Measurements from ENCODE around the gene CACNA2D3.

Gene CACNA2D3

DNA sequence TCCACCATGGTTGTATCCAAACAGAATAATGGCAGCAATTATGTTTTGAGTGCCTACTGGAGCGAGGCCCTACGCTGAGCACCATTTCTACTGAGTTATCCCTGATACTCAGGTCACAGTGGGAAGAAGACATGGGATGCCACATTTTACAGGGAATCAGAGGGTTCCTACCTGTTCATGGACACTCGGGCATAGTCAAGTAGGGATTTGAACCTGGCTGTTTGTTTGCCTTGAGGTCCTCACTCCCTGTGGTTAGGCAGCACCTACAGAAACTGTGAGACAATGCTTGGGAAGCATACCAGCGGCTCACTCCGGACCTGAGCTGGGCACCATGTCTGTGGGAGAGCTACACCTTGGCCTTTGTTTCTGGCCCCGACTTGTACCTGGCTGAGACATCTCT, 415.2 kb downstream of the CACNA2D3 start:
- DNase-seq, result no peak

DNA sequence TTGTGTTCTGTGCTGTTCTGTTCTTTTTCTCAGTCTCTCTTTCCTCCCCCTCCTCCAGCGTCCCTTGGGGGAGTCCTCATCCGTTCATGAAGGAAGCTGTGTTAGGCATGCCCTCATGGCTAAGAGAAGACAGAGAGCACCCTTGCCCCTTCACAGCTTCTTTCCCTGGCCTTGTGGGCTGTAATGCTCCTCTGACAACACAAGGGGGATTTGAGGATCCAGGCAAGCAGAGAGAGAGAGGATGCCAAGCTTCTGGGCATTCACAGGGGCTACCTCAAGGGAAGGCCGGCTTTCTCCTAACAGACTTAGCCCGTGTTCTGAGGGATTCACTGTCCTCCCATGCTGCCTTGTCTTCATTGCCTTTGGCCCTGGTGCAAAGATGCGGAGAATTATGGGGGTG, 416.0 kb downstream of the CACNA2D3 start:
- DNase-seq, result no peak

DNA sequence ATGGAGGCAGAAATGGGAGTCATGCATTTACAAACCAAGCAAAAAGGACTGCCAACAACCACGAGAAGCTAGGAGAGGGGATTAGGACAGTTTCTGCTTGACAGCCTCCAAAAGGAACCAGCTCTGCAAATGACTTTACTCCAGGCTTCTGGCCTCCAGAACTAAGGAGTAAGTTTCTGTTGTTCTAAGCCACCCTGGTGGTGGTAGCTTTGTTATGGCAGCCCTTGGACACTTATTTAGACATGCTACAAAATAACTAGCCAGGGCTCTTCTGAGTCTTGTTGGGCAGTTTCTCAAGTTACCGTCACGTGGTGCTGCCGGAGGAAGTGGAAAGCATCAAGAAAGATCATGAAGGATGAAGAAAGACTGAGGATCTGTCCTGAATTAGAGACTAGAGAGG, 419.0 kb downstream of the CACNA2D3 start:
- DNase-seq, result no peak

DNA sequence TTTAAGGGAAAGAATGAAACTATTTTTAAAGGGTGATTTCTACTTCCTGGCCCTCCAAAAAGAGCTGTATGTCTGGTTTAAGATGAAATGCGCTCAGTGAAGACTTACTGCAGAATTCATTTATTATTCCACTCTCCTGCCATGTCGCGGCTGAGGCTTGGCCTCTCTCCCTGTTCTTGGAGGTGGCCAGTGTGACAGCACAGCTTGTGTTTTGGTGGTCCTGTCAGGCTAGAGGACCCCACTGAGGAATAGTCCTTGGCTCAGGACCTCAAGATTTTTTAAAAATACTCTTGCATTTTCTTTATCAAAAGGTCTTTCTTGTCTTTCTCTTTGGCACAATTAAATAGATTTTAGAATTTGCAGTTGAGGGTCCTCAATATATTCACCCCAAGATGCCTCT, 421.1 kb downstream of the CACNA2D3 start:
- no peak for DNase-seq

DNA sequence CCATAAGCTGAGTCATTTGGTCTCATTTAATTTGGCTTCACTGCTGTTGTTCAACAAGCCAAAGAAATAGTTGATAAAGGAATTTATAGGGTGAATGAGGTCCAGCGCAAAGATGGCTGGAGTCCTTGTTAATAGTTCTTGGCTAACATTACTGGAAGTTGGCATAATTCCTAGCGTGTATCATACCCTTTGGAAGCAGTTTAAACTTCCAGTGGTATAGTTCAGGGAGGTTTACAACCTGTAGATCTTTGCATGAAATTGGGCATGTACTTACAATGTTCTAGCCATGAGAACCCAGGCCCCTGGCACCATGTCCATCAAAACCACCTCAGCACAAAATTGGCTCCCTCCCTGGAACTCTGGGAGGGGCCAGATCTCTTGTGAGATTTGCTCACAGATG, 424.7 kb downstream of the CACNA2D3 start:
- DNase-seq, result no peak

DNA sequence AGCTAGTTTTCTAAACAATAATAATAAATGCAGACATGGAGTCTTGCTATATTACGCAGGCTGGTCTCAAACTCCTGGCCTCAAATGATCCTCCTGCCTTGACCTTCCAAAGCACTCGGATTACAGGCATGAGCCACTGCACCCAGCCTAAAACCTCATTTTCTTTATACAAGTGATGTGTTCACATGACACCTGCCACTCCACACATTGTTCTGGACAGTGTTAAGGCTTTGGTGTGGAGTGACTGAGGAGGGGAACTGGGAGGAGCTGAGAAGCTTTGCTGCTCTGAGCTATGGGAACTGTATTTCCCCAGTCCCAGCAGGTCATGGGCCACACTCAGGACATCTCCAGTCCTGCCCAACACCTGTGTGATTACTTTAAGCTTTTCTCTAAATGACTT, 425.5 kb downstream of the CACNA2D3 start:
- DNase-seq, result no peak

DNA sequence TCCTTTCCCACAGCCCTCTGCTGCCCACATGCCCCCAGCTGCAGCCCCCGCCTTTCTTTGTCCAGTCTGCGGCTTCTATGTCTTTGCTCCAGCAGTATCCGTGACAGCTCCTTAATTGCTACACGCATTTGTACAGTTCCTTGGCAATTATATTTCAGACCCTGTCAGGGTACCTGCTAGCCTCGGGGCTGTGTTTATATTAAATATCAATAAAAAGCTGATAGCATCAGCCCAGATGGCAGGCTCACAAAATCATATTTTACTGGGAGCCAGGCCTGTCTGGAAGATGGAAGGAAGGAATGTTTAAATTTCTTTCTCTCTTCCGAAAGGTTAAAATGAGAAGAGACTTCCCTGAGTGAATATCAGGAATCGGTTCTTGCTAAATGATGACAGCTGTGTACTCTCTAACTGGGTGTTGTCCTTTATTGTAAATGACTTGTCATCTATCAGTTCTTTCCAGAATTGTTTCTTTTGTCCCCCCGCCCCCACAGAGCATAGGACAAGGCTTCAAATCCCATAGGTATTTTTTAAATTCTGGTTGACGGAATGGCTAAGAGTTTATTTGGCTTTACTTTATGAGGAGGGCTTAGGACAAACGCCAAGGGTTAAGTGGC, 427.4 kb downstream of the CACNA2D3 start:
- DNase-seq, result peak in 1 of 3 experiments; percentile 13

DNA sequence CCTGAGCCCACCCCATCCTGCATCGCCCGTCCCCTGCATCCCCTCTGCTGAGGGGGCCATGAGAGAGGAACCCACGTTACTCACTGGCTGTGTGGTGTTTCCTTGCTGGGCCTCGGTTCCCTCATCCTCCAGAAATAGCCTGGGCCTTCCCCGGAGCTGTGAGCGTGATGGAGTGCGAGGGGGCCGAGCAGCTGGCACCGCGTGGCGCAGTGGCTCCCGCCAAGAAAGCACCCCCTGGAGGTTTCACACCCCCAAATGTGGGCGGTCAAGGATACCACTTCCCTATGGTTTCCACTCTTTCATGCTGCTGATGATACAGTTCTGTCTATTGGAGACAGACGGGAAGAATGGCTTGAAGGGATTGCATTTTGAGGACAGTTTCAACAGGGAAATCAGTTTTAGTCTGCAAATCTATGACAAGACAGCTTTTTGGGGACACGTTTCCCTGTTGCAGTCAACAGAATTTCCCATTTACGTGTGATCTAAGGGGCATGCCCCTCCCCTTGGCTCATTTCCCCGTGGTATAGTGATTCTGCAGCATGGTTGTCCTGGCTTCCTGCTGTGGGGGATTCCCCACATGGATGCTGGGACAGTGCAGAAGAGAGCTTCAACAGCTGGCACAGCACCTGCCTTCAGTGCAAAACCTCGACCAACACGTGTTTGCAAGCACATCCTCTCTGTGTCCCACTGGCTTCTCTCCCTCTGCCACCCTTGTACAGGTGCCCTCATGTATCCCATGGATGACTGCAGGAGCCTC, 428.0 kb downstream of the CACNA2D3 start:
- peak in 1 of 3 experiments; percentile 9 for DNase-seq

DNA sequence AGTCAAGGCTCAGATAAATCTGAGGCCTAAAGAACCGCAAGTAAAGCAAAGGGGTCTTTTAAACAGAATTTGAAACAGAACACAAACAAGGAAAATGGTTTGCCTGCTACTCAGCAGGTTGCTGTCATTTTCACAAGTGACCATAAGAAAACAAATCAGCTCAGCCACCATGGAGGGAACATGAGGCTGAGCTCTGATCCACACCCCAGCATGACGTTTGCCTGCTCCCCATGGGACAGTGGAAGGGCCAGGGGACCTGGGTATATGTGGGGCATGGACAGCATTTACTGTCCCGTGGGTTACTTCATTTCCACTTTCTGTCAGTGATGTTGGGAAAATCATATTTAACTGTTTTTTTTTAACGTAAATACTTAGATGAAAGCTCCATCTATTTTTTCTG, 434.3 kb downstream of the CACNA2D3 start:
- no peak for DNase-seq

DNA sequence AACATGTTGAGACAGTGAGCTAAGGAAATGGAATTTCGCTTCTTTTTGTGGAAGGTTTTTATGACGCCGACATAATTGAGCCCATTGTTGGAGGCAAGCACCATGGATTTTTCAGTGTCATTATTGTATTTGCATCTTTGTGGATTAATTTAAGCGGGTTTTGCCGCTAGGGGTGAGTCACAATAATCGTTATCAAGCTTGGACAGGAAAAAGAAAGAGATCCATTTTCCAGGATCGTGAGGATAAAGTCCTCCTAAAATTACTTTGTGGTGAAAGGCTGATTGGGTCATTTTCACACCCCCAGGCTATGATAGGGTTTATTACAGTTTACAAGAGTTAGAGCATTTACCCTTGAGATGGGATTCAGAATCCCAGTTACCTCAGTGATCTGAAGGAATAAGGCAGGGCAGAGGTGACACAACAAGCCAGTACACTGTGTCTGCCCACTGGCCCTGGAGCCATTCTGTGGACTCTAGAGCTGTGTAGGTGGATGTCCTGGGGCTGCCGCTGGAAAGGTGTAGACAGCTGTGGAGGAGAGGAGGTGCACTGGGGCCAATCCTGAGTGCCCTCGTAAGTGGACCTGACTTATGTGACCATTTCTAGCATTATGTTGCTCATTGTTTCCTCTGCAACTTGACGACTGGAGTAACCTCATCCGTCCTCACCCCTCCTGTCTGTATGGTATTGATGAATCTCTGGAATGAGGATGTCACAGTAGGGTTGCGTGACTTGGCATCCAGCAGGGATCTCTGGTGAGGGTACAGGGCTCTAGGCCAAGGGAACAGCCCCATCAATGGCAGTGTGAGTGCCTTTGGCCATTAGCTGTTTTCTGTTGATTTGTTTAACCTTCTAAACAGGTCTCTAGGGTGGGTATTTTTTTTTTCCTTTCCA, 435.4 kb downstream of the CACNA2D3 start:
- peak in 1 of 3 experiments; percentile 4 for DNase-seq

DNA sequence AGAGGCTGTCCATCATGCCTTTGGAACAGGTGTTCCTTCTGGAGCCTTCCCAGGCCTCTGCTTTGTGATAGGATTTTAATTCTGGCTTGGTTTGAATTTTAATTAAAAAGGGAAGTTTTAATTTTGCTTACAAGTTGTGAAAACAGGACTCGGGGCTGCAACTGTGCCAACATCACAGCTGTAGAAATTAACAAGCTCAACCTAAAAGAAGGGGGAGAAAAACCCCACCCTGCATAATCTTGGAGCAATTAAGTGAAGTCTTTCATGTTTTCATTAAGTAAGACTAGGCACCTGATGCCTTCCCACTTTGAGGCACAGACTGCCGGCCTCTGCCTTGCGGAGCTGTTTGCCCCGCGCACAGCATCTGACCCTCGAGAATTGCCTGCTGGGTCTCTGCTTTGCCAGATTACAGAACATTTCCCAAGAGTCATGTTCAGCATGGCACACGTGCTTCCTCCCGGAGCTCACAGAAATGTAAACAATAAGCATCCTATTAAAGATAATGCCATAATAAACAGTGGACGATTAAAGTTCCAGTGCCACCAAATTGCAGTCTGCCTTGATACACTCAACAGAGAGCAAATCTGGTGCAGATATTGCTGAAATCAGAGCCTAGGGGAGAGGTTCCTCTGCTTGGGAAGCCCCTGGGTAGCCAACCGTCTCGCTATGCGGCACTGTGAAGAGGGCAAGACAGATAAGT, 441.3 kb downstream of the CACNA2D3 start:
- DNase-seq, result peak; percentile 3 to 70 (median 42)

DNA sequence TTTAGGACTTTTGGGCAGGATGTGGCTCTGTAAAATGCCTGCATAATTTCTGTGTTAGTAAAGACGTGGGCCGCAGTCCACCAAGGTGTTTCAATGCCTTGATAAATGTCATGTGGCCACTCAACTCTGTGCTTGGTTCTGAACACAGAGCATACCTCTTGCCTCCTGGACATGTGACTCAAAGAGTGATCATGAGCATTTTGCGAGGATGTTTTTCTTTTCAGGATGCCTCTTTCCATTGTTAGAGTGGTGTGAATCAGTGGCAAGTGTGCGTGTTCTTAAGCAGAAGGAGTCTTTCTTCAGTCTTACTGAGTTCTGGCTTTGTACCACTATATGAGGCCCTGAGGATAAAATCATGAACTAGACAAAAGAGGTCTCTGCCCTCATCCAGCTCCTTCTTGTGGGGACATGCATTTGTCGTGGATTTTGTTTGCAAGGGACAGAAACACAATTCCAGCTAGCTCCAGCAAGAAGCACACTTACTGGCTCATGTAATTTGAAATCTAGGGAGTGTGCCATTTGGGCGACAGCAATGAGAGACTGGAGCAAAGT, 442.1 kb downstream of the CACNA2D3 start:
- peak in 1 of 3 experiments; percentile 52 for DNase-seq

DNA sequence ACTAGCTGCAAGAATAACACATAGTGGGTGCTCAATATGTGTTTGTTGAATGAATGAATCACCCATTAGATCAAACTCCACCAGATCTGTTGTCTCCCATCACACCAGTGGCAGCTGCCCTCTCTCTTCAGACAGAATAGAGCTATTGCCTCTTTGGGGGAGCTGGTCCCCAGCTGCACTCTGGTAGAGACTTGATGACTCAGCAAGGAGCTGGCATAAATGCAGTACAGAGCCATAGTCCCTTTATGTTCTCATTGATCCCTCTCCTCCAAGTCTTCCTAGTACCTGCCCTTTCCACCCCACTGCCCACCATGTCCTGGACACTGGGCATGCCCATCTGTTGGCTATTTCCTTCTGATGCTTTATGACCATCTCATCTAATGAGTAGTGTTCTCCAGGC, 443.6 kb downstream of the CACNA2D3 start:
- DNase-seq, result no peak

DNA sequence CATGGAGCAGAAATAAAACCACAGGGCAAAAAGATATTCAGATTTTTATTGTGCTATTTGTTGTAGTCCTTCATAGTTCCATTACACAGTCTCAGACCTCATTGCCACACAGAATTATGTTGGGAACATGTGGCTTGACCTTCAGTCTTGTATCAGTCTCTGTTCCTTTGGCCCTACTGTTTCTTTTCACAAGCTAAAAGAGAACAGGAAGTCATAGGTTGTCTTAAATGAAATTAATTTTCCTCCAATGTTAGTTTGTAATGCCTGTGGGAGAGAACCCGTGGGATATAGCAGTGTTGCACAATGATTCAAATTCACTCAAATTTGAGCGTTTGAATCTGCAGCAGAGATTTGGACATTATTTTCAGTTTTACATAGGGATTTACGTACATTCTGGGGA, 445.6 kb downstream of the CACNA2D3 start:
- DNase-seq, result no peak

DNA sequence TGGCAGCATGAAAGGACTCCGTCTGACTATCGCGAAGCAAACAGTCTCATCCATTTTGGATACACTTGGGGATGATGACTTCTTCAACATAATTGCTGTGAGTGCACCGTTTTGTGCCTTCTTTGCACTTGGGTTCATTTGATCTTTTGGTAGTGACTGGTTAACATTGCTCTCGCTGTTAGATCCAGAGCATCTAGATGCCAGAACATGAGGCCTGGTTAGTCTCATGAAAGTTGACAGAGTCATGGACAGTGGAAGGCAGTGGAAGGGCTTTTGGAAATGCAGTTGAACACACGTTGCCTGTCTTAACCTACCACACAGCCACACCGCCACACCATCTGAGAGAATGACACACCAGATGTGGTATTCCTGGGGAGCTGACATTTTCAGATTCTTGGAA, 447.7 kb downstream of the CACNA2D3 start:
- DNase-seq, result no peak

DNA sequence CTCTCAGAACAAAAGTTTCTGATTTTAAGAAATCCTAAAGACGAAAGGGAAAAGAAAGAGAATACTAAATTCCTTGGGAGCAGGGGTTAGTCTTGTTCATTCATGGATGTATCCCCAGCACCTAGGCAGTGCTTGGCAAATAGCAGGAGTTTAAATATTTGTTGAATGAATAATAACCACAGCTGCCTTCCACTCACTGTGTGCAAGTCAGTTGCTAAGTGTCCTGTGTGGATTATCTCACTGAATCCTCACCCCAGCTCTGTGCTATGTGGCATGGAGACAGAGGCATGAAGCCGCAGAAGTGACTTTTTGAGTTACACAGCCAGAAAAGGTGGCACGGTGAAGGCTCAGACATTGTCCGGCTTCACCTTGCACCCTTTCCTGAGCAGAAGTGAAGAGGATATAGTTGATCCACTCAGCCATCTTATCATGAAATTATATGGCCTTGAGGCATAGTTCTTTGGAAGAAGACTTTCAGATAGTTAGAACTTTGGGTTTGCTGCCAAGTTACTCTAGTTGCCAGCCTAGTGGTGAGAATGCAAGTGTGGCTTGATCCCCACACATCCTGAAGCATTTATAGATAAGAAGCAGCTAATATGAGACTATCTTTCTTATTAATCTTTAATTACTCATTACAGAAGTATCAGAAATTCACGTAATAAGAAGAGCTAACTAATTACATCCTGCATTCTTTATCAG, 450.0 kb downstream of the CACNA2D3 start:
- DNase-seq, result no peak

DNA sequence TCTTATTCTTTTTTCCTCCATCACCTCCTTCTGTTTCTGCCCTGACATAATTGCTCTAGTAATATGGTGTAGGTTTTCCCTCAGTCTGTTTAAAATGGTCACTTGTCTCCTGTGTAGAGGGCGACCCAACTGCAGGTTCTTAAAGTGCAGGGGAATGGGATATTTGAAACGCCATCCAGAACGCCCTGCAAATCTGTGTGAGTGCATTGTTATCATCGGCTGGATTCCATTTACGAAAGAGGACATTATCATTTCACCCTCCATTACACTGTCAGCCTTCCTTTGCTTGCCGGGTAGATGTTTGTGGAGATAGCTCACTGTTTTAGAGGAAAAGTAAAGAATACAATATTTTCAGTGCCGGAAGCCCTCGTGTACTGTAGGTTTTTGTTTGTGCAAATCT, 451.5 kb downstream of the CACNA2D3 start:
- no peak for DNase-seq

DNA sequence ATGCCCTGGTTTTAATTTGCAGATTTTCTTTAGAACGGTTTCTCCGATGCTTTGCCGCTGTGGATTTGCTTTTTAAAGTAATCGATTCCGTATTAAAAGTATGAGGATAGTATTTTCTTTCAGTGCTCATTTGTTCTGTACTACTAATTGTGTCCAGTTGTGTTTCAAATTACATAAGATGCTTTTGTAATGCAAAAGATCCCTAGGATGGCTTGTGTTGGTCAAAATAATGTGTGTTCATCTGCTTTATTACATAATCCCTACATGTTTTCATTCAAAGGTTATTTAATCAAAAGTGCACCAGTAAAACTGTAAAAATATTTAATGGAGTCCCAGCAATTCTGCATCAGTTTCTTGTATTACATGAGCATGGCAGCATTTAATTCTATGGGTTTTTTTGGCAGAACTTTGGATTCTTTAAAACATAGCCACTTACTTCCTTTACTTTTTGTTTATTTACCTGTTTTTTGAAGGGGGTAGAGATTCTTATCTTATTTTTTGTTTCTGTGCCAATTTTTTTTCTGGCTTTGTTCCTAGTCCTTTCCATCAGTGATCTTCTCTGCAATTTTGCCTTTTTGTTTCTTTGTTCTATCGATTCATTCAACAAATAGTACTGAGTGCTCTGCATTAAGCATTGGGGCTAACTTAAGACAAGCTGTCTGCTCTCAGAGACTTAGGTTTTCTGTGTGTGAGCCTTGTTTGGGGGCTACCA, 452.7 kb downstream of the CACNA2D3 start:
- DNase-seq, result no peak

DNA sequence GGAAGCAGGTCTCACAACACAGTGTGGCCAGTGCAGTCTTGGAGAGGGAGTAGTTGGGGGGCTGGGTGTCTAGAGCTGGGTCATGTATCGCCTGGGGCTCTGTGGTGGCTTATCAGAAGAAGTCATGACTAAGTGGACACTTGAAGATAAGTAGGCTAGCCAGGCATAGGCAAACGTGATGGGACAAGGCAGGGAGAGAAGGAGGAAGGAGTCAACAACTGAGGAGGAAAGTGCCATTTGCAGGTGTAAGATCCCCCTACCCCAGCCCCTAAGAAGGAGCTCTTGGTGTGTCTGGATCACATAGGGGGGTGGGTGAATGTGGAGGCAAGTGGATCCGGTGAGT, 453.2 kb downstream of the CACNA2D3 start:
- DNase-seq, result no peak

DNA sequence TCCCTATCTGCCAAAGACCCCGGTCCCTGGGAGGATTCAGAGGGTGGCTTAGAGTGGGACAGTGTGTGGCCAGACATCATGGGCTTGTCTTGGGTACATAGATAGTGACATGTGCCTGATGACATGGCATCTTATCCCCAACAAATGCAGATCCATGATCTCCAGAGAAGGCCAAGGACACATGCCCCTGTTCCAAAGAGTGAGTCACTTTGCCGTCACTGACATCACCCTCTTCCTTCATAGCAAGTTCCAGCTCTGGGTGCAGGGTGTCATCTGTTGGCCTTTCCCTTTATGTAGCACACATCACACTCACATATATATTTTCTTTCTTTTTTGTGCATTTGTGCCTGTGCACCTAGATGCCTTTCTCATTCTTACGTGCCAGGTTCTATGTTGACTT, 455.0 kb downstream of the CACNA2D3 start:
- no peak for DNase-seq

DNA sequence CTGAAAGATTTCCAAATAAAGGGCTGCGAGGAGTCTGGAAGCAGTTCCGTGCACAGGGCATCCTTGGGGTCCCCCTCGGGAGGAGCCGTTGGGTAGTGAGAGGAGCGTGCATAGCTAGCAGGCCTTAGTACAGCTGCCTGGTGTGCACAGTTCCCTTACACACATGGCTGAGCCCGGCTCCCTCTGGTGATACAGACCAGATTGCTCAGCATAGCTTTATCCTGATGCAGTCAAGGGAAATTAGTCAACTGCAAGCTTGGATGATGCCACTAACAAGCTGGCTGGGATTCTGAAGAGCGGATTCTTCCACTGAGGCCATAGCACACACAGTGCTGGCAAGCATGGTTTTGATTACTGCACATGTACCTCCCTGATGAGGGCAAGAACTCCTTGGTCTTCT, 456.1 kb downstream of the CACNA2D3 start:
- DNase-seq, result no peak

DNA sequence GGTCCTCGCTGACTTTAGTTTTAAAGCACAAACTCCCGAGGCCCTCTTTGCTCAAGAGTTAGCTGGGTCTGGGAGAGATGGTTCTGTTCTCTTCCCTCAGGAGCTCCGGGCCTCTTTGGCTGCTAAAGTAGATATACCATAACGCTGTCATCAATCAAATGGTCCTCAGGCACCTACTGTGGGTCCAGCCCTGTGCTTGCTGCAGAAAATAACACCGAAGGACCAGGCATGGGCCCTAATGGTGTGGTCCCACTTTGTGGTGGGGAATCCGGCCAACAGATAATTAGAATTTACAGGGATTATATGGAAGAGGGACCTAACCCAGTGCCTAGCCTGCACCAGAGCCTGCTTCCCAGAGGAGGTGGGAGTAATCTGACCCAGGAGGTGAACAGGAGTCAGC, 458.1 kb downstream of the CACNA2D3 start:
- no peak for DNase-seq
